Ishikawa (cell line): ENCODE measurements around the gene DEDD2.

Experiments
- CEBPB ChIP-seq: IDR thresholded peaks from 2 replicates; pipeline ENCODE4 v1.6.1; 2012
- CREB1 ChIP-seq: IDR thresholded peaks from 2 replicates; pipeline ENCODE4 v1.6.1; 2012; ENCODE audit warnings: low read depth
- EGR1 ChIP-seq: IDR thresholded peaks from 2 replicates; pipeline ENCODE4 v1.6.1; 2012
- EP300 ChIP-seq: IDR thresholded peaks from 2 replicates; pipeline ENCODE4 v1.6.1; 2012; ENCODE audit warnings: borderline replicate concordance
- FOXM1 ChIP-seq: IDR thresholded peaks from 2 replicates; pipeline ENCODE4 v1.6.1; 2012; ENCODE audit warnings: low read depth, borderline replicate concordance
- NFIC ChIP-seq: IDR thresholded peaks from 2 replicates; pipeline ENCODE4 v1.6.1; 2012
- RAD21 ChIP-seq: IDR thresholded peaks from 2 replicates; pipeline ENCODE4 v1.6.1; 2012; ENCODE audit warnings: low read depth
- TAF1 ChIP-seq: IDR thresholded peaks from 2 replicates; pipeline ENCODE4 v1.6.1; 2012; ENCODE audit warnings: low read depth, mild to moderate bottlenecking
- TCF12 ChIP-seq: IDR thresholded peaks from 2 replicates; pipeline ENCODE4 v1.6.1; 2012; ENCODE audit warnings: low read depth
- TEAD4 ChIP-seq: IDR thresholded peaks from 2 replicates; pipeline ENCODE4 v1.6.1; 2012
- YY1 ChIP-seq: IDR thresholded peaks from 2 replicates; pipeline ENCODE4 v1.6.1; 2012; ENCODE audit warnings: low read depth
- ZBTB7A ChIP-seq: IDR thresholded peaks from 2 replicates; pipeline ENCODE4 v1.6.1; 2012; ENCODE audit warnings: low read depth
- TF ChIP-seq, protein P1 (sequence below): IDR thresholded peaks from 2 replicates; pipeline ENCODE4 v1.6.1; 2012; ENCODE audit warnings: low read depth, mild to moderate bottlenecking
- TF ChIP-seq, protein P2 (sequence below): IDR thresholded peaks from 2 replicates; pipeline ENCODE4 v1.6.1; 2012
- TF ChIP-seq, protein P3 (sequence below): IDR thresholded peaks from 2 replicates; pipeline ENCODE4 v1.6.1; 2012

DEDD2 gene

DNA sequence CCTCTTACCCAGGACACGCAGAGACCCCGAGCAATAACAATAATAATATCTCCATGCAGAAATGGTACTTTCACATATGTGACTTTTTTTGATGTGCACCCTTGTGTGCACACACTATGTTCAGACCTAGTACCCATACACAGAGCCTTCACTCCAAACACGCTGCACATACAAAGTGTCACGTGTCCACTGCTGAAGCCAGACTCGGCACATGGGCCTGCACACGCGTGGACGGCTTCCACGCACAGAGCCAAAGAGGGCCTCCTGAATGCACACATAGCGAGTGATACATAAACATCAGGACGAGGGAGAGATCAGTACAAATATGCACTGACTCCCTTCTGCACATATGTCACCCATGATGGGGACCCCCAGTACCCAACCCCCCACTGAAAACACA lies 43.3 kb downstream of the DEDD2 start:
- TF ChIP-seq CEBPB (no peak), EGR1 (no peak), YY1 (no peak), EP300 (no peak), RAD21 (no peak), ZBTB7A (no peak), FOXM1 (no peak), NFIC (no peak), TAF1 (no peak), TCF12 (no peak), CREB1 (no peak), TEAD4 (no peak)
- TF ChIP-seq, protein P1, sequence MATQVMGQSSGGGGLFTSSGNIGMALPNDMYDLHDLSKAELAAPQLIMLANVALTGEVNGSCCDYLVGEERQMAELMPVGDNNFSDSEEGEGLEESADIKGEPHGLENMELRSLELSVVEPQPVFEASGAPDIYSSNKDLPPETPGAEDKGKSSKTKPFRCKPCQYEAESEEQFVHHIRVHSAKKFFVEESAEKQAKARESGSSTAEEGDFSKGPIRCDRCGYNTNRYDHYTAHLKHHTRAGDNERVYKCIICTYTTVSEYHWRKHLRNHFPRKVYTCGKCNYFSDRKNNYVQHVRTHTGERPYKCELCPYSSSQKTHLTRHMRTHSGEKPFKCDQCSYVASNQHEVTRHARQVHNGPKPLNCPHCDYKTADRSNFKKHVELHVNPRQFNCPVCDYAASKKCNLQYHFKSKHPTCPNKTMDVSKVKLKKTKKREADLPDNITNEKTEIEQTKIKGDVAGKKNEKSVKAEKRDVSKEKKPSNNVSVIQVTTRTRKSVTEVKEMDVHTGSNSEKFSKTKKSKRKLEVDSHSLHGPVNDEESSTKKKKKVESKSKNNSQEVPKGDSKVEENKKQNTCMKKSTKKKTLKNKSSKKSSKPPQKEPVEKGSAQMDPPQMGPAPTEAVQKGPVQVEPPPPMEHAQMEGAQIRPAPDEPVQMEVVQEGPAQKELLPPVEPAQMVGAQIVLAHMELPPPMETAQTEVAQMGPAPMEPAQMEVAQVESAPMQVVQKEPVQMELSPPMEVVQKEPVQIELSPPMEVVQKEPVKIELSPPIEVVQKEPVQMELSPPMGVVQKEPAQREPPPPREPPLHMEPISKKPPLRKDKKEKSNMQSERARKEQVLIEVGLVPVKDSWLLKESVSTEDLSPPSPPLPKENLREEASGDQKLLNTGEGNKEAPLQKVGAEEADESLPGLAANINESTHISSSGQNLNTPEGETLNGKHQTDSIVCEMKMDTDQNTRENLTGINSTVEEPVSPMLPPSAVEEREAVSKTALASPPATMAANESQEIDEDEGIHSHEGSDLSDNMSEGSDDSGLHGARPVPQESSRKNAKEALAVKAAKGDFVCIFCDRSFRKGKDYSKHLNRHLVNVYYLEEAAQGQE, result no peak
- TF ChIP-seq, protein P2, sequence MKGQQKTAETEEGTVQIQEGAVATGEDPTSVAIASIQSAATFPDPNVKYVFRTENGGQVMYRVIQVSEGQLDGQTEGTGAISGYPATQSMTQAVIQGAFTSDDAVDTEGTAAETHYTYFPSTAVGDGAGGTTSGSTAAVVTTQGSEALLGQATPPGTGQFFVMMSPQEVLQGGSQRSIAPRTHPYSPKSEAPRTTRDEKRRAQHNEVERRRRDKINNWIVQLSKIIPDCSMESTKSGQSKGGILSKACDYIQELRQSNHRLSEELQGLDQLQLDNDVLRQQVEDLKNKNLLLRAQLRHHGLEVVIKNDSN, result no peak
- TF ChIP-seq, protein P3, sequence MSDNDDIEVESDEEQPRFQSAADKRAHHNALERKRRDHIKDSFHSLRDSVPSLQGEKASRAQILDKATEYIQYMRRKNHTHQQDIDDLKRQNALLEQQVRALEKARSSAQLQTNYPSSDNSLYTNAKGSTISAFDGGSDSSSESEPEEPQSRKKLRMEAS, result no peak

DNA sequence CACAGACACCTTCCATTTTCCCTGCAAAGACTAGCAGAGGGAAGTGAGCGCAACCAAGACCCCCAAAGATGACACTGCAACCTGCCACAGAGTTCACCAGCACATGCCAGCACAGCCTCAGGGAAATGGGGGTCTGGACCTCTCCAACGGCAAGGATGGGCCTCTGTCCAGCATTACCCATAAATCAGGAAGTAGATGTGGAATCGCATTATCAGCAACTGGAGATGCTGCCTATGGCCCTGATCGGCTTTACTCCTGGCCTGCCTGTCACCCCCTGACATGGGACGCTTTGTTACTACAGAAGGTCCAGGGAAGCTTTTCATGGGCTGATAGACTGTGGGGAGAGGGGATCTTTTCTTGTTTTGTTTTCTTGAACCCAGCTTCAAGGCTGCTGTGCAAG lies 43.8 kb downstream of the DEDD2 start:
- TF ChIP-seq, protein P1, result no peak
- TF ChIP-seq CEBPB, result no peak
- TF ChIP-seq YY1, result no peak
- TF ChIP-seq FOXM1, result no peak
- no peak for TF ChIP-seq TAF1
- TF ChIP-seq, protein P3, result no peak
- TF ChIP-seq CREB1, result no peak
- TF ChIP-seq TCF12, result no peak
- no peak for TF ChIP-seq TEAD4
- no peak for TF ChIP-seq NFIC
- TF ChIP-seq EGR1, result no peak
- no peak for TF ChIP-seq EP300
- TF ChIP-seq, protein P2, result no peak
- no peak for TF ChIP-seq ZBTB7A
- no peak for TF ChIP-seq RAD21

DNA sequence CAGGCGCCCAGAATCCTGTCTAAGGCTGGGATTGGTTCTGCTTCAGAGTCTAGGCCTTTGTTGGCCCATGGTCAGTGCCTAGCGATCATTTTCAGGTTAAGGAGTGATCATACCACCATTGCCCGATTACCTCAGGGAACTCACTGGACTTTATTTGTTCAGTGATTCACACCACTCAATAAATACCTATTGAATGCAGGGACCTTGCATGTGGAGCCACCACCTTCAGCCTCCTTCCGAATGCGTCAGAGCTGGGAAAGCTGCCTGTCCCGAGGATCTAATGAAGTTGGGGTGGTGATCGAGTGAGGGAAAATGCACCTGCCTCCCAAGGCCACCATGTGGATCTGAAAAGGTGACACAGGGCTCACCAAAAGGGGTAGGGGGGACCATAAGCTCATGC lies 45.2 kb downstream of the DEDD2 start:
- TF ChIP-seq EP300, result no peak
- TF ChIP-seq, protein P1, result no peak
- TF ChIP-seq, protein P3, result no peak
- TF ChIP-seq, protein P2, result no peak
- no peak for TF ChIP-seq RAD21
- no peak for TF ChIP-seq TEAD4

DNA sequence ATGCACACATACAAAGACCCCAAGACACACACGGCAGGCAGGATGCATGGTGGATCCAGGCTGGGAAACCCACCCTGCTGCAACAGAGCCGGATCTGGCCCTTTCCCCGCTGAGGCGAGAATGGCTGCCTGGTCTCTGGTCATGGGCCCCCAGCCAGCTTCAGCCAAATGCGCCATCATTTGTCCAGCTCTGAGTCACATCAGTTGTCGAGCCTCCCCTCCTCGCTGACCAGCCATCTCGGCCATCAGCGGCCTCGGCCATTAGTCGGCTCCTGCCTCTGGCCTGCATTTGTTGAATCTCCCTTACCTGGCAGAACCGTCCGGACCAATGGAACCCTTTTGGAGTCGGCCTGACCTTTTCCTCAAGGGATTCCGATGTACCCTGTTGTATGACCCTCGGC lies 46.8 kb downstream of the DEDD2 start:
- no peak for TF ChIP-seq EGR1
- TF ChIP-seq YY1, result no peak
- TF ChIP-seq ZBTB7A, result no peak
- TF ChIP-seq TCF12, result no peak
- TF ChIP-seq FOXM1, result no peak
- TF ChIP-seq, protein P1, result no peak
- TF ChIP-seq, protein P3, result no peak
